HUDEP-2 (cell line): ENCODE results near the gene TOPBP1.
A peak's percentile ranks its signal among the peaks of the same experiment; 100 is the strongest.

ENCODE experiments used
- DNase-seq, 76 experiments: peaks; one replicate each; lab custom pipeline; 2025; ENCODE audit not compliant: unreplicated experiment in 76 of 76; lab: John Stamatoyannopoulos, UW

TOPBP1 gene

DNA sequence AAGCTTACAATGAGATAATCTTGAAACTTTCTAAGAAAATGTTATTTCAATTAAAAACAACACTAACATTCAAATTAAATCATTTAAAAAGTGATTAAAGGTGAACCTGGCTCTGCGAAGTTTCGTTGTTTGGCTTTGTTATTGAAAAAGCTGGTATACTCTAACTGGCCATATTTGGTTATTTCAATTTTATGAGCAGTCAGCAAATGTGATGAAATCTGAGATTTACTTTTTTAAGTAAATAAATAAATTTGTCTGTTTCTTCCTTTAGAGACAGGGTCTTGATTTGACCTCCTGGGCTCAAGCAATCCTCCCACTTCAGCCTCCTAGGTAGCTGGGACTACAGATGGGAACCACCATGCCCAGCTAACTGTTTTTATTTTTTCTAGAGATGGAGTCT, 50.2 kb downstream of the TOPBP1 start:
- no peak for DNase-seq

DNA sequence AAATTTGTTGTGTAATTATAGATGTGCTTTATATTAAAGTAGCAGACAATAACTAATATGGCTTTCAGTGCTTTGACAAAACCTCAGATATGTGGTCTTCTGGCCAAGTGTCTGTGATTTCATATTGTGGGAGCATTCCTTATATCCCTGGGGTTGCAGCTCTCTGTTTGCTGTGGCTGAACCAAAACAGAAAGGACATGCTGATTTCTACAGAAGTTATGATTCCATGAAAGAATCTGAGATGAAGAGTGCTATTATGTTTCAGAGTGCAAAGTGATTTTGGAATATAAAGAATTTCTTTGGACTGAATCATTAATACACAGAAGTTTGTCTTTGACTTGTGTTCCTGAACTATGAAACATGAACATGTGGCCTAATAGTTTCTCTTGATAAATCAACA, 51.7 kb downstream of the TOPBP1 start:
- DNase-seq: no peak

DNA sequence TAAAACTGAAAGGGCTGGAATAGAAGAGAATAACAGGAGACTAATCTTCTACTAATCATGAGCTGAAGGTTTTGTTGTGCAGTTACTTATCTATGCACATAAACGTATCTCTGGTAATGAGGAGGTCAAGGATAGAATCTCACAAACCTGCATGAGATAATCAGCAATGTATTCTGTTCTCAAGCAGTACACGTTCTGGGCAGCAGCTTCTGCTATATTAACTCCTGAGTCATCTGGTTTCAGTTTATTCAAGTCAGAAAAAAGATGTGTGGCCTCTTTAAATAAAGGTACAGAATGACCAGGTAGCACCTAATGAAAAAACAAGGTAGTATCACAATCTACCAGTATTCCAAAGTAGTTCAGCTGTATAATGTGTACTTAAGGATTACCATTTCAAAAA, 53.4 kb downstream of the TOPBP1 start:
- no peak for DNase-seq

DNA sequence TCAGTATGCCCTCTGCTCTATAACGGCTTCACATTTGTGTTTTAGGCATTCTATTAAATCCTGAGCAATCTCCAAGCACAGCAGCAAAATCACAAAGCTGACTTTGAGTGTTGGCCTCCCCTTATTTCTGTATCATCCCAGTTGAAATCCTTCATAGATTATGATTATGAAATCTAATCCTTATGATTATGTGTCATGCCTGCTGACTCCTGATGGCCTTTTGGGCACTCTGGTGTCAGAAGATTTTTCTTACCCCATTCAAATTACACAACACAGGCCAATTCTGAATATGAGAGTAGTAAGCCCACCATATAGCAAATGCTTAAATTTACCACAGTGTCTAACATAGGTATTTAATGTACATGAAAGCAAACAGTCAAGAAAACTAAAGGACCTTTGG, 53.9 kb downstream of the TOPBP1 start:
- DNase-seq: no peak

GRCh38 chr3:133606902-133607301, 54.8 kb downstream of the TOPBP1 start:
- DNase-seq: no peak

DNA sequence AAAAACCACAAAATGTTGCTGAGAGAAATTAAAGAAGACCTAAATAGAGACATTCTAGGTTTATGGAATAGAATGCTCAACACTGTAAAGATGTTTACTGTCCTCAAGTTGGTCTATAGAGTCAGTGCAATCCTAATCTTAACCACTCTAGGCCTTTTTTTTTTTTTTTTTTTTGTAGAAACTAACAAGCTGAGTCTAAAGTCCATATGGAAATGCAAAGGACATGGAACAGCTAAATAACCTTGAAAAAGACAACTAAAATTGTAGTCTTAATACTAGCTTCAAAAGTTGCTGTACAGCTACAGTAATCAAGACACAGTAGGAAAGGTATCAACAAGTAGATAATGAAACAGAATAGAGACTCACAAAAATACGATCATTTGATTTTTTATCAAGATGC, 55.4 kb downstream of the TOPBP1 start:
- DNase-seq: no peak

GRCh38 chr3:133600572-133601081, 61.1 kb downstream of the TOPBP1 start:
- no peak for DNase-seq

DNA sequence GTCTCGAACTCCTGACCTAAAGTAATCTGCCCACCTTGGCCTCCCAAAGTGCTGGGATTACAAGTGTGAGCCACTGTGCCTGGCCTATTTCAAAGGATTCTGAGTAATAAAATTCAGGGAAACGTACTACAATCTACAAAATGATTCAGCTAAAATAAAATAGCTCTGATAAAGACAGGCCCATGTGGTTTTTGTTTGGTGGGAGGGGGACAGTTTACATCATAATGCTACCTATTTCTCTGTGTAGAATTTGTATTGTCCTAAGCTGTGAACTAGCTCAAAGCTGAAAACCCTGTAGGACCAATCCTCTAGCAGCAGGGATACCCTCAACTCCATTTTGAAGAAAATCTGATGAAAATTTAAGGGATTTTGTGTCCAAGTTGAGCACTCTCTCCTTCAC, 62.5 kb downstream of the TOPBP1 start:
- no peak for DNase-seq

GRCh38 chr3:133598405-133598804, 63.3 kb downstream of the TOPBP1 start:
- no peak for DNase-seq

GRCh38 chr3:133595341-133595740, 66.4 kb downstream of the TOPBP1 start:
- no peak for DNase-seq

- DNase-seq: no peak
Observed at GRCh38 chr3:133593243-133593642, 68.5 kb downstream of the TOPBP1 start.

DNA sequence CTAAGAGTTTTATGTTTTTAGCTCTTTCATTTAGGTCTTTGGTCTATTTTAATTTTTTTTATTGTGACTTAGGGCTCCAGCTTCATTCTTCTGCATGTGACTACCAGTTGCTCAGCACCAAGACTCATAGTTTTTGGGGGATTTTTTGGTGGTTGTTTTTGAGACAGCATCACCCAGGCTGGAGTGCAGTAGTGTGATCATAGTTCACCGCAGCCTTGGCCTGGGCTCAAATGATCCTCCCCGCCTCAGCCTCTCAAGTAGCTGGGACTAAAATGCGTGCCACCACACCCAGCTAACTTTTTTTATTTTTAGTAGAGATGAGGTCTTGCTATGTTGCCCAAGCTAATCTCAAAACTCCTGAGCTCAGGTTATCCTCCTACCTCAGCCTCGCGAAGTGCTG, 68.9 kb downstream of the TOPBP1 start:
- DNase-seq: peak in 2 of 76 experiments; percentile 18 to 28

DNA sequence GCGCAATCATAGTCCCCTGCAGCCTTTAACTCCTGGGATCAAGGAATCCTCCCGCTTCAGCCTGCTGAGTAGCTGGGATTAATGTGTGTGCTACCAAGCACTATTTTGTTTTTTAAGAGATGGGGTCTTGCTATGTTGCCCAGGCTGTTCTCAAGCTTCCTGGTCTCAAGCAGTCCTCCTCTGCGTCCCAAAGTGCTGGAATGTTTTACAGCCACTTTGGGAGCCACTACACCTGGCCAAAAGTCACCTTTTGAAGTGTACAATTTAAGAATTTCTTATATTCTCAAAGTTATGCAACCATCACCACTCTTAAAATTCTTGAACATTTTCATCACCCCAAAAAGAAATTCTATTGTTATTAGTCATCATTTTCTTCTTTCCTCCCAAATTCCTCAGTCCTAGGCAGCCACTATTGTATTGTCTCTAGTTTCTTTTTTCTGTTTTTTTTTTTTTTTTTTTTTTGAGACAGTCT, 70.4 kb downstream of the TOPBP1 start:
- no peak for DNase-seq

- DNase-seq: no peak
Observed at GRCh38 chr3:133589503-133589902, 72.2 kb downstream of the TOPBP1 start.

DNA sequence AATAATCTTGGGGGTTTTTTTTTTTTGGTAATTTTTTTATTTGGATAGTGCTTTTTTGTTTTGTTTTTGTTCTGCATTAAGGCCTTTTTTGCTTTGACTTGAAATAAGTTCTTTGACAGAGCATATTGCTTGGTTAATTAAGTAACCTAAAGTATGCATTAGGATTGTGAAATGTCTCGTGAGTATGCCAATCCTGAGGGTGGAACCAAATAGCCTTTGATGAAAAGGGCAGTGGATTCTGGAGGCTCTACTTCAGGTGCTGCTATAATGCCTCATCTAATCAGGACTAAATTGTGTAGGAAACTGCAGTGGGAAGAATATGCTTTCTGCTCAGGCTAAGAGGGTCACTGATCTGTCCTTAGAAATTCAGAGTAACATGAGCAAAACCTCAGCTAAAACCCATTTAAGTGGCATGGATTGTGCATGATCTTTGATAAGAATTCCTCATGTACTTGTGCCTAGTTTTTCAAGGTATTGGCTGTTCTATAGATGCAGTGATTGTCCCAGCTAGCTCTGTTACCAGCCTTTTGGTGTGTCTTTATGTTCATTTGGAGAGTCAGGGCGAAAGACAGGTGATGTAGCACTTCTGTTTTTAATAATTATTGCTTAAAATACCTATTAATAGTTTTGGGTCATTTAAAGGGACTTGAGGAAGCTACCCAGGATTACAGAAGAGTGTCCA, 72.8 kb downstream of the TOPBP1 start:
- DNase-seq: no peak

GRCh38 chr3:133588035-133588434, 73.7 kb downstream of the TOPBP1 start:
- DNase-seq: no peak

DNA sequence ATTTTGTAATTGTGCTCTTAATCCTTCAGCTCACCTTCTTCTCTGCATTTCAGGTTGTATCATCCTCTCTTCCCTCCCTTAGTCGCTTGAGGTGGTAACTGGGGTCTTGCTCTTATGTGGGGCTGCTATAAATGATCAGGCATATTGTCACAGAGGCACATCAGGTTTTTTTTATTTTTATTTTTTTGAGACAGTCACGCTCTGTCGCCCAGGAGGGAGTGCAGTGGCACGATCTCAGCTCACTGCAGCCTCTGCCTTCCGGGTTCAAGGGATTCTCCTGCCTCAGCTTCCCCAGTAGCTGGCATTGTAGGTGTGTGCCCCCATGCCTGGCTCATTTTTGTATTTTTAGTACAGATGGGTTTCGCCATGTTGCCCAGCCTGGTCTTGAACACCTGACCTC, 78.3 kb downstream of the TOPBP1 start:
- DNase-seq: no peak

- DNase-seq: no peak
Observed at GRCh38 chr3:133578548-133579191, 83.1 kb downstream of the TOPBP1 start.

GRCh38 chr3:133576169-133576568, 85.6 kb downstream of the TOPBP1 start:
- no peak for DNase-seq

DNA sequence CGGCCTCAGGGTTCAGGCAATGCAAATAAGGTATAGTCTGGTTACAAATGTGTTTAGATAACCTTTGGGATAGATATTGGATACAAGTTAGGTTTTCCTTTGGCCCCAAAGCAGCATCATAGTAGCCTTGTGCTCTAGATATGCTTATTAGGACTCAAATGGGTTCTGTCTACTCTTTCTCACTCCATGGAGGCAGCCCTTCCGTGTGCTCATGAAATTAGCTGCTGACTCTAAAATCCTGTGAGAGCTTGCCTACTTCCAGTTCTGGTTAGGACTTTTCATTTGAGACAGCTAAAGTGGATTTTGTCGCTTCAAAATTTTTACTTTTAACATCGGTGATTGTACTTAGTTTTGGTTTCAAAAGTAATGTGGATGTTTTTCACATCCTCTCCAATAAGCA, 86.7 kb downstream of the TOPBP1 start:
- DNase-seq: no peak

GRCh38 chr3:133574260-133574881, 87.4 kb downstream of the TOPBP1 start:
- DNase-seq: no peak
